HEK293 (cell line): ENCODE data around the gene MVB12A.

Experiments used
- CTCF ChIA-PET: fragments of 350-600 bp; formaldehyde crosslinking; extraction: SDS; loops from one replicate; lab custom pipeline; 2021; ENCODE audit warnings: antibody characterized with exemption; lab: Yijun Ruan, JAX
- POLR2A ChIA-PET: fragments of 300-600 bp; formaldehyde crosslinking; extraction: SDS; loops from one replicate; lab custom pipeline; 2020; ENCODE audit warnings: antibody characterized with exemption, inconsistent platforms; lab: Yijun Ruan, JAX
- H3K27ac ChIP-seq: fragments of 200-500 bp; sonication (Bioruptor generic); 2 replicates; pipeline ENCODE4 v1.5.1; 2014; ENCODE audit warnings: low read depth, low read length, control low read depth, inconsistent platforms; ENCODE audit errors: extremely low read depth
- H3K36me3 ChIP-seq, 2 experiments: fragments of 200-500 bp in 1 of 2; sonication (Bioruptor generic) in 1 of 2; 1 replicate in 1 of 2; 2 replicates in 1 of 2; pipeline ENCODE4 v1.5.1; 2014 to 2017; ENCODE audit warnings: inconsistent platforms in 2 of 2, low read length in 2 of 2; ENCODE audit not compliant: control insufficient read depth in 2 of 2, insufficient read depth in 1 of 2
- H3K4me1 ChIP-seq: fragments of 200-500 bp; sonication (Bioruptor generic); 2 replicates; pipeline ENCODE4 v1.5.1; 2014; ENCODE audit warnings: mild to moderate bottlenecking, low read length, inconsistent platforms; ENCODE audit not compliant: control insufficient read depth, insufficient read depth
- H3K4me3 ChIP-seq: 2 replicates; pipeline ENCODE4 v1.5.1; 2011; ENCODE audit warnings: low read depth, mild to moderate bottlenecking, control low read depth, low read length, moderate library complexity
- H3K9me3 ChIP-seq: fragments of 200-500 bp; sonication (Bioruptor generic); 2 replicates; pipeline ENCODE4 v1.5.1; 2014; ENCODE audit warnings: low read depth, low read length, inconsistent platforms; ENCODE audit not compliant: control insufficient read depth, insufficient read depth
- BCL11A ChIP-seq: fragments of 450-650 bp; formaldehyde crosslinking; IDR thresholded peaks from 2 replicates; pipeline ENCODE4 v1.5.1; 2016; ENCODE audit warnings: low read depth, missing biosample characterization, missing genetic modification characterization
- EGR2 ChIP-seq: fragments of 450-650 bp; formaldehyde crosslinking; IDR thresholded peaks from 2 replicates; pipeline ENCODE4 v1.5.1; 2016; ENCODE audit warnings: low read depth, missing biosample characterization, missing genetic modification characterization
- SCRT2 ChIP-seq: fragments of 450-650 bp; formaldehyde crosslinking; IDR thresholded peaks from 2 replicates; pipeline ENCODE4 v1.5.1; 2016; ENCODE audit warnings: missing biosample characterization, missing genetic modification characterization
- SP3 ChIP-seq: fragments of 450-650 bp; formaldehyde crosslinking; IDR thresholded peaks from 2 replicates; pipeline ENCODE4 v1.5.1; 2016; ENCODE audit warnings: missing biosample characterization, missing genetic modification characterization
- ZBTB8A ChIP-seq: fragments of 450-650 bp; formaldehyde crosslinking; IDR thresholded peaks from 2 replicates; pipeline ENCODE4 v1.5.1; 2016; ENCODE audit warnings: missing biosample characterization, missing genetic modification characterization
- ZNF2 ChIP-seq: fragments of 450-650 bp; formaldehyde crosslinking; IDR thresholded peaks from 2 replicates; pipeline ENCODE4 v1.5.1; 2016; ENCODE audit warnings: missing biosample characterization, missing genetic modification characterization
- ZNF223 ChIP-seq: fragments of 450-650 bp; formaldehyde crosslinking; IDR thresholded peaks from 2 replicates; pipeline ENCODE4 v1.5.1; 2016; ENCODE audit warnings: missing biosample characterization, missing genetic modification characterization
- ZNF302 ChIP-seq: fragments of 450-650 bp; formaldehyde crosslinking; IDR thresholded peaks from 2 replicates; pipeline ENCODE4 v1.5.1; 2016; ENCODE audit warnings: missing biosample characterization, missing genetic modification characterization, low read depth
- ZNF341 ChIP-seq: fragments of 450-650 bp; formaldehyde crosslinking; IDR thresholded peaks from 2 replicates; pipeline ENCODE4; 2016; ENCODE audit warnings: low read depth, missing biosample characterization, missing genetic modification characterization
- ZNF366 ChIP-seq: fragments of 450-650 bp; formaldehyde crosslinking; conservative IDR thresholded peaks from 2 replicates; pipeline ENCODE4 v1.5.1; 2016; ENCODE audit warnings: missing biosample characterization, missing genetic modification characterization
- ZNF426 ChIP-seq: fragments of 450-650 bp; formaldehyde crosslinking; IDR thresholded peaks from 2 replicates; pipeline ENCODE4 v1.5.1; 2017; ENCODE audit warnings: missing biosample characterization, missing genetic modification characterization, mild to moderate bottlenecking, inconsistent platforms, moderate library complexity
- ZNF747 ChIP-seq: fragments of 450-650 bp; formaldehyde crosslinking; IDR thresholded peaks from 2 replicates; pipeline ENCODE4 v1.5.1; 2016; ENCODE audit warnings: missing biosample characterization, missing genetic modification characterization
- ZNF76 ChIP-seq: fragments of 450-650 bp; formaldehyde crosslinking; IDR thresholded peaks from 2 replicates; pipeline ENCODE4; 2016; ENCODE audit warnings: low read depth, missing biosample characterization, missing genetic modification characterization, borderline replicate concordance
- TF ChIP-seq, protein P1 (sequence below): fragments of 450-650 bp; formaldehyde crosslinking; IDR thresholded peaks from 2 replicates; pipeline ENCODE4 v1.5.1; 2017; ENCODE audit warnings: missing biosample characterization, missing genetic modification characterization
- TF ChIP-seq, protein P2 (sequence below): fragments of 450-650 bp; IDR thresholded peaks from 2 replicates; pipeline ENCODE4 v1.5.1; 2018; ENCODE audit warnings: missing biosample characterization, mild to moderate bottlenecking, missing genetic modification characterization
- TF ChIP-seq, protein P3 (sequence below): fragments of 450-650 bp; formaldehyde crosslinking; IDR thresholded peaks from 2 replicates; pipeline ENCODE4 v1.5.1; 2016; ENCODE audit warnings: missing biosample characterization, missing genetic modification characterization, borderline replicate concordance
- TF ChIP-seq, protein P4 (sequence below): sonication (generic); formaldehyde crosslinking; IDR thresholded peaks from 2 replicates; pipeline ENCODE4 v1.8.1; 2022; ENCODE audit warnings: mild to moderate bottlenecking, moderate library complexity, missing genetic modification reagents
- TF ChIP-seq, protein P5 (sequence below): fragments of 450-650 bp; formaldehyde crosslinking; IDR thresholded peaks from 2 replicates; pipeline ENCODE4 v1.5.1; 2016; ENCODE audit warnings: missing biosample characterization, missing genetic modification characterization
- TF ChIP-seq, protein P6 (sequence below): fragments of 450-650 bp; formaldehyde crosslinking; IDR thresholded peaks from 2 replicates; pipeline ENCODE4; 2016; ENCODE audit warnings: missing biosample characterization, missing genetic modification characterization
- TF ChIP-seq, protein P7 (sequence below): fragments of 450-650 bp; formaldehyde crosslinking; IDR thresholded peaks from 2 replicates; pipeline ENCODE4 v1.5.1; 2016; ENCODE audit warnings: missing biosample characterization, missing genetic modification characterization
- TF ChIP-seq, protein P8 (sequence below): fragments of 450-650 bp; formaldehyde crosslinking; IDR thresholded peaks from 2 replicates; pipeline ENCODE4 v1.5.1; 2016; ENCODE audit warnings: missing biosample characterization, missing genetic modification characterization

MVB12A gene

DNA sequence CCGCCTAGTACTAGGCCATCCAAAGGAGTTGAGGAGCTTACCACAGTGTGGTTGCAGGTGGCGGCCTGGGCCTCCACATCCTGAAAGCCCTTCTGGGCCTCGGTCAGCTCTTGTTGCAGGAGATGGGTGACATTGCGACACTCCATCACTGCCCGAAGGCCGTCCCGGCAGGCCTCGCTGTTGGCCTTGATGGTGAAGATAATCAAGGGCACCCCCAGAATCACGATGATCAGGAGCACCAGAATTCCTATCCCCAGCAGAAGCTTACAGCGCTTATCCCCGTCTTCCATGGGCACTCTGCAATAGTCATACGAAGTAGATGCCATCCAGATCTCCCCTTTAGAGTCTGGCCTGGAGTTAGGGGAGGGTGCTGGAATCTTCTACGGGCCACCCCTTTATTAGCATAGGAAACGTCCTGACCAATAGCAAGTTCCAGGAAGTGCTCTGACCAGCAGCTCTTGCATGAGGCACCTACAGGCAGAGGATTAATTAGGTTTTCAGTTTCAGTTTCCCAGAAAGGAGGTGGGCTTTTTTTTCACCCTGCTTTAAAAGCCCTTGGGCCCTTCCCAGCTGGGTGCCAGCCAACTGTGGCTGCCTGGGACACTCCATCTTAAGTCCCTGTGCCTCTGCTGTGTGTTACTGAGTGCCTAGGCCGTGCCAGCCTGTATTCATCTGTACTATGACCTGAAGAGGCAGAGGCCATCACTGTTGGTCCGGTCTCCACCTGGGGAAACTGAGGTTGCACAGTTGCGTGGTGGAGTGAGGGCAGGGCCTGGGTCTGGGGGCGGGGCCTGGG, 14.4 kb upstream of the MVB12A start, which contains the start of gene BST2:
TSS of gene BST2 (minus strand) at position 381 of the 796 bp plus-strand sequence. CDS start at position 326, 55 bp downstream.
- no peaks in the 10 kb centered on the region for H3K4me1 ChIP-seq
- no peak within 1 kb of the TSS for H3K4me3 ChIP-seq
- H3K9me3 ChIP-seq, result no peaks in the 10 kb centered on the region
- POLR2A ChIA-PET, result interaction anchor here (2.1 kb wide), 1 partner anchor 14 kb away, joined by 9 read pairs; the partner anchor contains the start of gene MVB12A
- H3K27ac ChIP-seq, result no peak within 1 kb of the TSS
- CTCF ChIA-PET, result interaction anchor here (0.6 to 1.7 kb wide), 5 partner anchors 15 to 362 kb away, joined by 3 to 8 read pairs (median 3); no protein-coding TSS in a partner anchor
- no peaks in the 10 kb centered on the region for H3K36me3 ChIP-seq
- TF ChIP-seq, protein P1, sequence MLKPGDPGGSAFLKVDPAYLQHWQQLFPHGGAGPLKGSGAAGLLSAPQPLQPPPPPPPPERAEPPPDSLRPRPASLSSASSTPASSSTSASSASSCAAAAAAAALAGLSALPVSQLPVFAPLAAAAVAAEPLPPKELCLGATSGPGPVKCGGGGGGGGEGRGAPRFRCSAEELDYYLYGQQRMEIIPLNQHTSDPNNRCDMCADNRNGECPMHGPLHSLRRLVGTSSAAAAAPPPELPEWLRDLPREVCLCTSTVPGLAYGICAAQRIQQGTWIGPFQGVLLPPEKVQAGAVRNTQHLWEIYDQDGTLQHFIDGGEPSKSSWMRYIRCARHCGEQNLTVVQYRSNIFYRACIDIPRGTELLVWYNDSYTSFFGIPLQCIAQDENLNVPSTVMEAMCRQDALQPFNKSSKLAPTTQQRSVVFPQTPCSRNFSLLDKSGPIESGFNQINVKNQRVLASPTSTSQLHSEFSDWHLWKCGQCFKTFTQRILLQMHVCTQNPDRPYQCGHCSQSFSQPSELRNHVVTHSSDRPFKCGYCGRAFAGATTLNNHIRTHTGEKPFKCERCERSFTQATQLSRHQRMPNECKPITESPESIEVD (tag by site-specific recombination), result peak; percentile 42
- TF ChIP-seq ZNF747 (tag by site-specific recombination) (no peak), ZNF223 (tag by site-specific recombination) (no peak), EGR2 (no peak), BCL11A (tag by site-specific recombination) (no peak), ZNF426 (no peak), SCRT2 (tag by site-specific recombination) (no peak), ZNF302 (tag by site-specific recombination) (no peak), ZNF76 (tag by site-specific recombination) (no peak), ZBTB8A (tag by site-specific recombination) (peak; percentile 51; the same call in 1 of the 2 replicates), ZNF341 (tag by site-specific recombination) (peak; percentile 39; the same call in 1 of the 2 replicates), ZNF366 (no peak), ZNF2 (tag by site-specific recombination) (no peak), SP3 (tag by site-specific recombination) (no peak)
- TF ChIP-seq, protein P2, sequence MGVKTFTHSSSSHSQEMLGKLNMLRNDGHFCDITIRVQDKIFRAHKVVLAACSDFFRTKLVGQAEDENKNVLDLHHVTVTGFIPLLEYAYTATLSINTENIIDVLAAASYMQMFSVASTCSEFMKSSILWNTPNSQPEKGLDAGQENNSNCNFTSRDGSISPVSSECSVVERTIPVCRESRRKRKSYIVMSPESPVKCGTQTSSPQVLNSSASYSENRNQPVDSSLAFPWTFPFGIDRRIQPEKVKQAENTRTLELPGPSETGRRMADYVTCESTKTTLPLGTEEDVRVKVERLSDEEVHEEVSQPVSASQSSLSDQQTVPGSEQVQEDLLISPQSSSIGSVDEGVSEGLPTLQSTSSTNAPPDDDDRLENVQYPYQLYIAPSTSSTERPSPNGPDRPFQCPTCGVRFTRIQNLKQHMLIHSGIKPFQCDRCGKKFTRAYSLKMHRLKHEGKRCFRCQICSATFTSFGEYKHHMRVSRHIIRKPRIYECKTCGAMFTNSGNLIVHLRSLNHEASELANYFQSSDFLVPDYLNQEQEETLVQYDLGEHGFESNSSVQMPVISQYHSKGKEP (tag by site-specific recombination), result peak; percentile 26; the same call in 1 of the 2 replicates
- TF ChIP-seq, protein P3, sequence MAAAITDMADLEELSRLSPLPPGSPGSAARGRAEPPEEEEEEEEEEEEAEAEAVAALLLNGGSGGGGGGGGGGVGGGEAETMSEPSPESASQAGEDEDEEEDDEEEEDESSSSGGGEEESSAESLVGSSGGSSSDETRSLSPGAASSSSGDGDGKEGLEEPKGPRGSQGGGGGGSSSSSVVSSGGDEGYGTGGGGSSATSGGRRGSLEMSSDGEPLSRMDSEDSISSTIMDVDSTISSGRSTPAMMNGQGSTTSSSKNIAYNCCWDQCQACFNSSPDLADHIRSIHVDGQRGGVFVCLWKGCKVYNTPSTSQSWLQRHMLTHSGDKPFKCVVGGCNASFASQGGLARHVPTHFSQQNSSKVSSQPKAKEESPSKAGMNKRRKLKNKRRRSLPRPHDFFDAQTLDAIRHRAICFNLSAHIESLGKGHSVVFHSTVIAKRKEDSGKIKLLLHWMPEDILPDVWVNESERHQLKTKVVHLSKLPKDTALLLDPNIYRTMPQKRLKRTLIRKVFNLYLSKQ (tag by site-specific recombination), result no peak
- TF ChIP-seq, protein P4, sequence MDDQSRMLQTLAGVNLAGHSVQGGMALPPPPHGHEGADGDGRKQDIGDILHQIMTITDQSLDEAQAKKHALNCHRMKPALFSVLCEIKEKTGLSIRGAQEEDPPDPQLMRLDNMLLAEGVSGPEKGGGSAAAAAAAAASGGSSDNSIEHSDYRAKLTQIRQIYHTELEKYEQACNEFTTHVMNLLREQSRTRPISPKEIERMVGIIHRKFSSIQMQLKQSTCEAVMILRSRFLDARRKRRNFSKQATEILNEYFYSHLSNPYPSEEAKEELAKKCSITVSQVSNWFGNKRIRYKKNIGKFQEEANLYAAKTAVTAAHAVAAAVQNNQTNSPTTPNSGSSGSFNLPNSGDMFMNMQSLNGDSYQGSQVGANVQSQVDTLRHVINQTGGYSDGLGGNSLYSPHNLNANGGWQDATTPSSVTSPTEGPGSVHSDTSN (CRISPR knock-in tag), result no peak
- TF ChIP-seq, protein P5, sequence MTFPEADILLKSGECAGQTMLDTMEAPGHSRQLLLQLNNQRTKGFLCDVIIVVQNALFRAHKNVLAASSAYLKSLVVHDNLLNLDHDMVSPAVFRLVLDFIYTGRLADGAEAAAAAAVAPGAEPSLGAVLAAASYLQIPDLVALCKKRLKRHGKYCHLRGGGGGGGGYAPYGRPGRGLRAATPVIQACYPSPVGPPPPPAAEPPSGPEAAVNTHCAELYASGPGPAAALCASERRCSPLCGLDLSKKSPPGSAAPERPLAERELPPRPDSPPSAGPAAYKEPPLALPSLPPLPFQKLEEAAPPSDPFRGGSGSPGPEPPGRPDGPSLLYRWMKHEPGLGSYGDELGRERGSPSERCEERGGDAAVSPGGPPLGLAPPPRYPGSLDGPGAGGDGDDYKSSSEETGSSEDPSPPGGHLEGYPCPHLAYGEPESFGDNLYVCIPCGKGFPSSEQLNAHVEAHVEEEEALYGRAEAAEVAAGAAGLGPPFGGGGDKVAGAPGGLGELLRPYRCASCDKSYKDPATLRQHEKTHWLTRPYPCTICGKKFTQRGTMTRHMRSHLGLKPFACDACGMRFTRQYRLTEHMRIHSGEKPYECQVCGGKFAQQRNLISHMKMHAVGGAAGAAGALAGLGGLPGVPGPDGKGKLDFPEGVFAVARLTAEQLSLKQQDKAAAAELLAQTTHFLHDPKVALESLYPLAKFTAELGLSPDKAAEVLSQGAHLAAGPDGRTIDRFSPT, result no peak
- TF ChIP-seq, protein P6, sequence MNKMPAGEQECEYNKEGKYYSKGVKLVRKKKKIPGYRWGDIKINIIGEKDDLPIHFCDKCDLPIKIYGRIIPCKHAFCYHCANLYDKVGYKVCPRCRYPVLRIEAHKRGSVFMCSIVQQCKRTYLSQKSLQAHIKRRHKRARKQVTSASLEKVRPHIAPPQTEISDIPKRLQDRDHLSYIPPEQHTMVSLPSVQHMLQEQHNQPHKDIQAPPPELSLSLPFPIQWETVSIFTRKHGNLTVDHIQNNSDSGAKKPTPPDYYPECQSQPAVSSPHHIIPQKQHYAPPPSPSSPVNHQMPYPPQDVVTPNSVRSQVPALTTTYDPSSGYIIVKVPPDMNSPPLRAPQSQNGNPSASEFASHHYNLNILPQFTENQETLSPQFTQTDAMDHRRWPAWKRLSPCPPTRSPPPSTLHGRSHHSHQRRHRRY (tag by site-specific recombination), result no peak
- TF ChIP-seq, protein P7, sequence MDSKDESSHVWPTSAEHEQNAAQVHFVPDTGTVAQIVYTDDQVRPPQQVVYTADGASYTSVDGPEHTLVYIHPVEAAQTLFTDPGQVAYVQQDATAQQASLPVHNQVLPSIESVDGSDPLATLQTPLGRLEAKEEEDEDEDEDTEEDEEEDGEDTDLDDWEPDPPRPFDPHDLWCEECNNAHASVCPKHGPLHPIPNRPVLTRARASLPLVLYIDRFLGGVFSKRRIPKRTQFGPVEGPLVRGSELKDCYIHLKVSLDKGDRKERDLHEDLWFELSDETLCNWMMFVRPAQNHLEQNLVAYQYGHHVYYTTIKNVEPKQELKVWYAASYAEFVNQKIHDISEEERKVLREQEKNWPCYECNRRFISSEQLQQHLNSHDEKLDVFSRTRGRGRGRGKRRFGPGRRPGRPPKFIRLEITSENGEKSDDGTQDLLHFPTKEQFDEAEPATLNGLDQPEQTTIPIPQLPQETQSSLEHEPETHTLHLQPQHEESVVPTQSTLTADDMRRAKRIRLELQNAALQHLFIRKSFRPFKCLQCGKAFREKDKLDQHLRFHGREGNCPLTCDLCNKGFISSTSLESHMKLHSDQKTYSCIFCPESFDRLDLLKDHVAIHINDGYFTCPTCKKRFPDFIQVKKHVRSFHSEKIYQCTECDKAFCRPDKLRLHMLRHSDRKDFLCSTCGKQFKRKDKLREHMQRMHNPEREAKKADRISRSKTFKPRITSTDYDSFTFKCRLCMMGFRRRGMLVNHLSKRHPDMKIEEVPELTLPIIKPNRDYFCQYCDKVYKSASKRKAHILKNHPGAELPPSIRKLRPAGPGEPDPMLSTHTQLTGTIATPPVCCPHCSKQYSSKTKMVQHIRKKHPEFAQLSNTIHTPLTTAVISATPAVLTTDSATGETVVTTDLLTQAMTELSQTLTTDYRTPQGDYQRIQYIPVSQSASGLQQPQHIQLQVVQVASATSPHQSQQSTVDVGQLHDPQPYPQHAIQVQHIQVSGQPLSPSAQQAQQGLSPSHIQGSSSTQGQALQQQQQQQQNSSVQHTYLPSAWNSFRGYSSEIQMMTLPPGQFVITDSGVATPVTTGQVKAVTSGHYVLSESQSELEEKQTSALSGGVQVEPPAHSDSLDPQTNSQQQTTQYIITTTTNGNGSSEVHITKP (tag by site-specific recombination), result peak; percentile 91
- TF ChIP-seq, protein P8, sequence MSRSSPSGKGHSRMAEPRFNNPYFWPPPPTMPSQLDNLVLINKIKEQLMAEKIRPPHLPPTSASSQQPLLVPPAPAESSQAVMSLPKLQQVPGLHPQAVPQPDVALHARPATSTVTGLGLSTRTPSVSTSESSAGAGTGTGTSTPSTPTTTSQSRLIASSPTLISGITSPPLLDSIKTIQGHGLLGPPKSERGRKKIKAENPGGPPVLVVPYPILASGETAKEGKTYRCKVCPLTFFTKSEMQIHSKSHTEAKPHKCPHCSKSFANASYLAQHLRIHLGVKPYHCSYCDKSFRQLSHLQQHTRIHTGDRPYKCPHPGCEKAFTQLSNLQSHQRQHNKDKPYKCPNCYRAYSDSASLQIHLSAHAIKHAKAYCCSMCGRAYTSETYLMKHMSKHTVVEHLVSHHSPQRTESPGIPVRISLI, result peak; percentile 70
